Right atrium auricular region (tissue), 2 donors: ENCODE results near the gene SRSF12. TPM values are rescaled to one million over a fixed set of nuclear protein-coding genes. Genes with fewer than 3 reads are reported as not detected.
A peak's percentile ranks its signal among the peaks of the same experiment; 100 is the strongest.

Source experiments
- DNase-seq: peaks from one replicate; pipeline ENCODE4 v3.0.0-alpha.2; 2019; ENCODE audit warnings: low spot score
- H3K27ac ChIP-seq, 2 donors: fragments of 200-600 bp; sonication (generic); 1 replicate in 1 of 2; 2 replicates in 1 of 2; pipeline ENCODE4 v1.5.1; 2016 to 2019
- H3K27me3 ChIP-seq, 2 donors: fragments of 200-600 bp; sonication (generic); one replicate each; pipeline versions ENCODE4 v1.5.1 to v1.6.0; 2017 to 2019
- H3K36me3 ChIP-seq: fragments of 200-600 bp; sonication (generic); one replicate; pipeline ENCODE4 v1.5.1; 2016
- H3K4me1 ChIP-seq, 2 donors: fragments of 200-600 bp; sonication (generic); one replicate each; pipeline versions ENCODE4 v1.5.1 to v1.6.0; 2017 to 2019
- H3K4me3 ChIP-seq, 2 donors: fragments of 200-600 bp; sonication (generic); 1 replicate in 1 of 2; 2 replicates in 1 of 2; pipeline ENCODE4 v1.5.1; 2017 to 2019; ENCODE audit warnings: mild to moderate bottlenecking in 1 of 2, moderate library complexity in 1 of 2
- H3K9me3 ChIP-seq, 2 donors: fragments of 200-600 bp; sonication (generic); one replicate each; pipeline ENCODE4 v1.5.1; 2019
- total RNA-seq, 2 donors: library from RNA; depleted of rRNA; stranded (reverse); fragments of >200 nt; gene quantifications; one replicate each; pipeline ENCODE4 v1.1.0, GENCODE V29; 2016
- TF ChIP-seq, protein P1 (sequence below), 2 donors: fragments of 200-600 bp; sonication (generic); IDR thresholded peaks; one replicate each; pipeline ENCODE4 v1.5.1; 2019; ENCODE audit warnings: antibody characterized with exemption in 2 of 2

Gene SRSF12
- total RNA-seq, 2 donors from 2014 or later: 0.75 TPM; not detected in 1

DNA sequence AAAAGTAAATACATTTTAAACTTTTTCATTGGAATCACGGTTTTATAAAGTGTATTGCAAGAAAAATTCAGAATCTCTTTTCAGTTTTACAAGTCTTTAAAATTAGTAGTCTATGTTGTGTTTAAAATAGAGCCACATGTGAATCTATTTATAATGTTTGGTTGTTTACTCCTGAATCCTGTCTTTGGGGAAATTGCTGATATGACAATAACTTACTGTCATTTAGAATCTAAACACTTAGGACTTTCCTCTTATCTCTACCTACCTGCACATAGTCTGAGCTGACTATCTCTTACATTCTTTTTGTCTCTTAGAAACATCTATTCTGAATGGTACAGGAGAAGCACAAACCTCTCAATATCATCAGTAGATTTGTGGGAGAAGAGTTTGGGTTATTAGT is 4.1 kb upstream of the SRSF12 start:
- H3K27ac ChIP-seq: no peak overlapping the region
- TF ChIP-seq, protein P1, sequence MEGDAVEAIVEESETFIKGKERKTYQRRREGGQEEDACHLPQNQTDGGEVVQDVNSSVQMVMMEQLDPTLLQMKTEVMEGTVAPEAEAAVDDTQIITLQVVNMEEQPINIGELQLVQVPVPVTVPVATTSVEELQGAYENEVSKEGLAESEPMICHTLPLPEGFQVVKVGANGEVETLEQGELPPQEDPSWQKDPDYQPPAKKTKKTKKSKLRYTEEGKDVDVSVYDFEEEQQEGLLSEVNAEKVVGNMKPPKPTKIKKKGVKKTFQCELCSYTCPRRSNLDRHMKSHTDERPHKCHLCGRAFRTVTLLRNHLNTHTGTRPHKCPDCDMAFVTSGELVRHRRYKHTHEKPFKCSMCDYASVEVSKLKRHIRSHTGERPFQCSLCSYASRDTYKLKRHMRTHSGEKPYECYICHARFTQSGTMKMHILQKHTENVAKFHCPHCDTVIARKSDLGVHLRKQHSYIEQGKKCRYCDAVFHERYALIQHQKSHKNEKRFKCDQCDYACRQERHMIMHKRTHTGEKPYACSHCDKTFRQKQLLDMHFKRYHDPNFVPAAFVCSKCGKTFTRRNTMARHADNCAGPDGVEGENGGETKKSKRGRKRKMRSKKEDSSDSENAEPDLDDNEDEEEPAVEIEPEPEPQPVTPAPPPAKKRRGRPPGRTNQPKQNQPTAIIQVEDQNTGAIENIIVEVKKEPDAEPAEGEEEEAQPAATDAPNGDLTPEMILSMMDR (IDR thresholded peaks at IDR 0.05): no peak
- H3K27me3 ChIP-seq: no peaks in the 10 kb centered on the region
- DNase-seq: no peak
- H3K9me3 ChIP-seq: no peaks in the 10 kb centered on the region
- peaks cover 0 to 4% of the 10 kb centered on the region in 2 donors for H3K4me1 ChIP-seq
- H3K4me3 ChIP-seq: no peak overlapping the region
- H3K36me3 ChIP-seq: no peaks in the 10 kb centered on the region

DNA sequence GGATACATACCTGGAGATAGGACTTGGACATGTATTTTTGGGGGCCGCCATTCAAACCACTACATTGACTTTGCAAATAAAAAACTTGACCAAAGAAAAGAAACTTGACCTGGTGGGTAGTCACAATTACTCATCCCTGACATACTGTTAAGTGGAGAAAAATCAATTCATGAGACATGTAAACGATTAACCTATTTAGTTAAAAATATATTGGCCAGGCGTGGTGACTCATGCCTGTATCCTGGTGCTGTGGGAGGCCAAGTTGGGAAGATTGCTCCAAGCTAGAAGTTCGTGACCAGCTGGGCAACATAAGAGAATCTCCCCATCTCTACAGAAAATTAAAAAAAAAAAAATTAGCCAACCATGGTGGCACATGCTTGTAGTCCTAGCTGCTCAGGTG is 2.5 kb upstream of the SRSF12 start:
- TF ChIP-seq, protein P1 (IDR thresholded peaks at IDR 0.05): no peak
- no peak for DNase-seq
- H3K4me1 ChIP-seq: peaks cover 0 to 8% of the 10 kb centered on the region in 2 donors
- no peaks in the 10 kb centered on the region for H3K9me3 ChIP-seq
- H3K27ac ChIP-seq: no peak overlapping the region
- no peaks in the 10 kb centered on the region for H3K36me3 ChIP-seq
- H3K27me3 ChIP-seq: no peaks in the 10 kb centered on the region
- no peak overlapping the region for H3K4me3 ChIP-seq

DNA sequence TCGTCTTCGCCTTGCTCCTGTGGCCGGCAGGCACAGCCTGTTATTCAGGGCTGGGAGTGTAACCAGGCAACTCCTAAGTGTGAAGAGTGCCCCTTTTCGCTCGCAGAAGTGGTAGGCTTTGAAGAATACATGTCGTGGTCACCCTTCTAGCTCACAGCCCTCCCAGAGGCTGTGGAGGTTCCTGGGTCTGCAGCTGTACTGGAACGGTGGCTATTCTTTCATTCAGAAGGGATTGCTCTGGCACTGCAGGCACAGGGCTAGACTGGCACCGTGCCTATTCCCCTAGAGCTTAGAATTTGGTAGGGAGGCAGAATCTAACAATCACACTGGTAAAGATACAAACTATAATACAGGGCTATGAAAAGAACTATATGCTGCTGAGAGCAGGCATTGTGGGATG is 1.1 kb upstream of the SRSF12 start:
- no peak overlapping the region for H3K27ac ChIP-seq
- peaks cover 0 to 8% of the 10 kb centered on the region in 2 donors for H3K4me1 ChIP-seq
- H3K27me3 ChIP-seq: no peaks in the 10 kb centered on the region
- H3K4me3 ChIP-seq: no peak overlapping the region
- no peak for DNase-seq
- H3K36me3 ChIP-seq: no peaks in the 10 kb centered on the region
- H3K9me3 ChIP-seq: no peaks in the 10 kb centered on the region
- TF ChIP-seq, protein P1 (IDR thresholded peaks at IDR 0.05): no peak

DNA sequence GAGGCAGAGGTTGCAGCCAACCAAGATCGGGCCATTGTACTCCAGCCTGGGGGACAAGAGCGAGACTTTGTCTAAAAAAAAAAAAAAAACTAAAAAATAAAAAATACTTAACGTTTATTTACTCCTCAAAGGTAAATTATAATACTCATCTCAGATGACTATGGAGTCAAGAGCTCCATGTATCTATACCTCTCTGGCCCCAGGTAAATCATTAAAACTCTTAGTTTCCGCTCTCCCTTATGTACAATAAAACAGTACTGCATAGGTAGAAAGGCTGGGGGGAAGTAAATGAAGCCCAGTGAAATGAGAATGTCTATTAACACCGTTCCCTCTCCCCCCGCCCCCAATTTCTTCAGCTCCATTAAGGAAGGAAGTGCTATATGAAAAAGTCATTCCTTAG is 1.2 kb downstream of the SRSF12 start:
- no peaks in the 10 kb centered on the region for H3K36me3 ChIP-seq
- peak overlapping the region in 1 of 2 donors; percentile 77 for H3K4me3 ChIP-seq
- peaks cover 0 to 8% of the 10 kb centered on the region in 2 donors for H3K4me1 ChIP-seq
- H3K9me3 ChIP-seq: no peaks in the 10 kb centered on the region
- no peak for DNase-seq
- TF ChIP-seq, protein P1 (IDR thresholded peaks at IDR 0.05): no peak
- H3K27ac ChIP-seq: no peak overlapping the region
- H3K27me3 ChIP-seq: no peaks in the 10 kb centered on the region

DNA sequence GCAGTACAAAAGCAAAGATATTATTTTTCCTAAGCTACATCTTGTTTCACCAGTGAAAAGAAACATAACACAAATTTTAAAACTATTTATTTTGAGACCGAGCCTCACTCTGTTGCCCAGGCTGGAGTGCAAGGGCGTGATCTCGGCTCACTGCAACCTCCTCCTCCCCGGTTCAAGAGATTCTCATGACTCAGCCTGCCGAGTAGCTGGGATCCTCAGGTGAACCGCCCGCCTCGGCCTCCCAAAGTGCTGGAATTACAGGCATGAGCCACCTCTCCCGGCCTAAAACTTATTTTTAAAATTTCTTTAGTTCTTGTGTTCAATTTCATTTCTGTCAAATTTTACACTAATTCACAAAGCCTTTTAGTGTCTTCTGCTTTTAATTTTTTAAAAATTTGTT is 5.9 kb downstream of the SRSF12 start:
- H3K9me3 ChIP-seq: no peaks in the 10 kb centered on the region
- no peak overlapping the region for H3K4me3 ChIP-seq
- no peaks in the 10 kb centered on the region for H3K27me3 ChIP-seq
- no peak for DNase-seq
- peaks cover 0 to 4% of the 10 kb centered on the region in 2 donors for H3K4me1 ChIP-seq
- H3K27ac ChIP-seq: no peak overlapping the region
- H3K36me3 ChIP-seq: no peaks in the 10 kb centered on the region
- TF ChIP-seq, protein P1 (IDR thresholded peaks at IDR 0.05): no peak

DNA sequence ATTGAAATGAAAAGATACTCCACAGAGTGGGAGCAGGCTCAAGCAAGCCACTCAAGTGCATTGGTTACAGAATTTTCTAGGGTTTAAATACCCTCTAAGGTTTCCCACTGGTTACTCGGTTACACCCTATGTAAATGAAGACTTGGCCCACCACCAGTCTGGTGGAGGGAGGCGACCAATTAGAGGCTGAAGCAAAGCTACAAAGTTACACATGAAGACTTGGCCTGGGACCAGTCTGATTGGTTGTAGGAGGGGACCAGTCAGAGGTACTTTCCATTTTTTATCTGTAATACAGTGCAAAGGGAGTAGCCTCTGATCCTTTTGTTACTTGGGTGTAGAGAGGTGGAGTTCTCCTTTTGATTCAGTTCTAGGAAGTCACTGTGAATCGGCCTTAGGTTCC is 7.6 kb downstream of the SRSF12 start:
- Histone ChIP-seq H3K36me3 (no peaks in the 10 kb centered on the region), H3K4me1 (no peaks in the 10 kb centered on the region), H3K27me3 (no peaks in the 10 kb centered on the region), H3K4me3 (no peak overlapping the region), H3K9me3 (no peaks in the 10 kb centered on the region), H3K27ac (no peak overlapping the region)
- DNase-seq: no peak
- TF ChIP-seq, protein P1 (IDR thresholded peaks at IDR 0.05): no peak
